Gastrocnemius medialis (tissue), 4 donors: Measurements from ENCODE around the gene TMEM115. TPM values are rescaled to one million over a fixed set of nuclear protein-coding genes. Genes with fewer than 3 reads are reported as not detected.

Experiments
- ATAC-seq, 2 donors: fragments of 150-250 bp; one replicate each; pipeline ENCODE4 v1.9.1; 2016
- DNase-seq, 2 donors: peaks; one replicate each; pipeline ENCODE4 v3.0.0-alpha.2; 2019
- H3K27ac ChIP-seq, 4 donors: fragments of 200-600 bp; sonication (generic); 1 replicate in 1 of 4; 2 replicates in 3 of 4; pipeline ENCODE4 v1.5.1; 2016 to 2018; ENCODE audit warnings: mild to moderate bottlenecking in 2 of 4, moderate library complexity in 1 of 4
- H3K27me3 ChIP-seq, 3 donors: fragments of 200-600 bp; sonication (generic) in 2 of 3; 1 replicate in 1 of 3; 2 replicates in 2 of 3; pipeline versions ENCODE4 v1.5.1 to v1.6.0; 2016 to 2019; ENCODE audit warnings: mild to moderate bottlenecking in 1 of 3, moderate library complexity in 1 of 3
- H3K36me3 ChIP-seq, 2 donors: fragments of 200-600 bp; sonication (generic) in 1 of 2; one replicate each; pipeline ENCODE4 v1.5.1; 2017 to 2018
- H3K4me1 ChIP-seq, 2 donors: fragments of 200-600 bp; sonication (generic) in 1 of 2; one replicate each; pipeline ENCODE4 v1.5.1; 2016 to 2017; ENCODE audit warnings: mild to moderate bottlenecking in 2 of 2
- H3K4me3 ChIP-seq, 4 donors: fragments of 200-600 bp; sonication (generic) in 3 of 4; 1 replicate in 1 of 4; 2 replicates in 3 of 4; pipeline ENCODE4 v1.5.1; 2016 to 2019; ENCODE audit warnings: mild to moderate bottlenecking in 2 of 4
- H3K9me3 ChIP-seq, 3 donors: fragments of 200-600 bp; sonication (generic) in 2 of 3; 1 replicate in 1 of 3; 2 replicates in 2 of 3; pipeline ENCODE4 v1.5.1; 2016 to 2019
- POLR2A ChIP-seq, 2 donors: fragments of 450-650 bp; IDR thresholded peaks; one replicate each; pipeline ENCODE4 v1.6.1; 2017; ENCODE audit warnings: antibody characterized with exemption in 2 of 2, mild to moderate bottlenecking in 2 of 2, moderate library complexity in 2 of 2
- in situ Hi-C, 4 donors: fragments of 200-750 bp; cut with MboI; loops; one replicate each; pipeline versions ENCODE4 v1.15.0 to v1.8.0; 2017; ENCODE audit warnings: low sequenced_read_pairs in 4 of 4
- intact Hi-C: fragments of 100-400 bp; cut with DNase I; formaldehyde crosslinking; loops from one replicate; pipeline ENCODE4 v1.15.1; 2023; ENCODE audit warnings: low total_unique reads
- total RNA-seq, 4 donors: library from RNA; depleted of rRNA; stranded (reverse); fragments of >200 nt; gene quantifications; one replicate each; pipeline versions ENCODE4 v1.1.0 to v1.2.3, GENCODE V29; 2016
- TF ChIP-seq, protein P1 (sequence below), 5 experiments: fragments of 450-650 bp in 3 of 5; fragments of 200-600 bp in 2 of 5; sonication (generic) in 2 of 5; IDR thresholded peaks in 4 of 5; conservative IDR thresholded peaks in 1 of 5; 1 replicate in 4 of 5; 2 replicates in 1 of 5; pipeline ENCODE4 v1.5.1; 2016 to 2019; ENCODE audit warnings: antibody characterized with exemption in 5 of 5, mild to moderate bottlenecking in 3 of 5, moderate library complexity in 3 of 5

The TMEM115 gene
- total RNA-seq, 4 donors from 2014 or later, result 26.9 to 57.8 (median 42.3) TPM

DNA sequence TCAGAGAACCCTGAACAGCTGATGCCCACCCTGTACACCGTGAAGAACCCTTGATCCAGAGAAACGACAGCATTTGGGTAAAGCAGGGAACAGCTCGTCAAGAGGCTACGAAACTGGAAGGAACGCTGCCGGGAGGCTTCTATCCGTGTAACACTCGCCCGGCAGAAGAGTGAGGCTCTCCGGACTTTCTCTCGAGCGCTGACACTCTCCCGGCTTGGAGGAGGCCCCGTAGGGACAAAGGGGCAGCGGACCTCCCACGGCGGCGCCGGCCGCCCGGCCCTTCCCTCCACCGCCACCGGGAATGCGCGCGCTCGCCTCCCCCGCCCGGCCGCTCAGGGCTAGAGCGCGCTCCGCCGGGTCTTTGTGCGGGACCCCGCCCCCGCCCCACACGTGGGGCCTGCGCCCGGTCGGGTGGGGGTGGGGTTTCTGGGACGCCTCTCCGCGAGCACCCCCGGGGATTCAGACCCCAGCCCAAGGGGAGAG is 38.4 kb downstream of the TMEM115 start:
- Histone ChIP-seq H3K27ac (peak overlapping the region; percentile 93 to 96 (median 95)), H3K9me3 (no peaks in the 10 kb centered on the region), H3K36me3 (peaks cover 0 to 29% of the 10 kb centered on the region in 2 donors), H3K27me3 (no peaks in the 10 kb centered on the region), H3K4me3 (peak overlapping the region; percentile 72 to 85 (median 79)), H3K4me1 (peaks cover 53 to 55% of the 10 kb centered on the region in 2 donors)
- ATAC-seq (peak; percentile 69 to 76), DNase-seq (peak; percentile 66 to 71)
- intact Hi-C loops (loop anchor here (1.0 to 2.0 kb wide), 2 partner anchors 16 to 20 kb away; no protein-coding TSS in a partner anchor), in situ Hi-C loops (no loop called here)
- peak in 1 of 2 donors; percentile 75 for TF ChIP-seq POLR2A (IDR thresholded peaks at IDR 0.05)
- TF ChIP-seq, protein P1, sequence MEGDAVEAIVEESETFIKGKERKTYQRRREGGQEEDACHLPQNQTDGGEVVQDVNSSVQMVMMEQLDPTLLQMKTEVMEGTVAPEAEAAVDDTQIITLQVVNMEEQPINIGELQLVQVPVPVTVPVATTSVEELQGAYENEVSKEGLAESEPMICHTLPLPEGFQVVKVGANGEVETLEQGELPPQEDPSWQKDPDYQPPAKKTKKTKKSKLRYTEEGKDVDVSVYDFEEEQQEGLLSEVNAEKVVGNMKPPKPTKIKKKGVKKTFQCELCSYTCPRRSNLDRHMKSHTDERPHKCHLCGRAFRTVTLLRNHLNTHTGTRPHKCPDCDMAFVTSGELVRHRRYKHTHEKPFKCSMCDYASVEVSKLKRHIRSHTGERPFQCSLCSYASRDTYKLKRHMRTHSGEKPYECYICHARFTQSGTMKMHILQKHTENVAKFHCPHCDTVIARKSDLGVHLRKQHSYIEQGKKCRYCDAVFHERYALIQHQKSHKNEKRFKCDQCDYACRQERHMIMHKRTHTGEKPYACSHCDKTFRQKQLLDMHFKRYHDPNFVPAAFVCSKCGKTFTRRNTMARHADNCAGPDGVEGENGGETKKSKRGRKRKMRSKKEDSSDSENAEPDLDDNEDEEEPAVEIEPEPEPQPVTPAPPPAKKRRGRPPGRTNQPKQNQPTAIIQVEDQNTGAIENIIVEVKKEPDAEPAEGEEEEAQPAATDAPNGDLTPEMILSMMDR (IDR thresholded peaks at IDR 0.05 in 4 of 5, conservative IDR thresholded peaks at IDR 0.05 in 1 of 5), result no peak

DNA sequence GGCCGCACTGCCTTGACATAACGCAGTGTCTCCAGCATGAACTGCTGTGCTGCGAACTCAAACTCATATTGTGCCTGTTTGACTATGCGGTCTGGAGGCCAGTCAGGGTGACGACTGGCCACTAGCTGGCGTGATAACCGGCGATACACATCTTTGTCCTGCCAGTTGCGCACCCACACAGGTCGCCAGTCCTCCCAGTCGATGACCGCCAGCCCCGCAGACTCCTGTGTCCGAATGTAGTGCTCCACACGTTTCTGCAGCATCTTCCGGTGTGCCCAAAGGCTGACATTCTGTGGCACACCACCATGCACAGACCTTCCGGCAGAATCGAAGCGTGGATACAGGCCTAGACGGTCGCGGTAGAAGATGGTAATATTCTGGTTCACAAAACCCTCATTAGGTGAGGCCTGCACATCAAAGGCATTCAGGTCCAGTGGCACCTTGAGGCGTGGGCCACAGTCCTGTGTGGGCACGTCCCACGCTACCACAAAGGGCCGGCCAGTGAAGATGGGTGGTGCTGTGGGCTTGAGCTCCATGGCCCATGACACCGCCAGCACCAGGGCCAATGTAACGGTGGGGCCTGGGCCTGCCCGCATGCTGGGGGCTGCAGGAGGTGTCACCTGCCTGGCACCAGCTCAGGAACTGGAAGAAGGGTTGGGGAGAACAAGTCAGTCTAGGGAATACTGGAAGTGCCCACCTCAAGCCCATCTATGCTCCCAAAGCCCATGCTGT is 39.3 kb downstream of the TMEM115 start:
- intact Hi-C loops, result loop anchor here (2.0 kb wide), 1 partner anchor 19 kb away; no protein-coding TSS in a partner anchor
- Histone ChIP-seq H3K27ac (peak overlapping the region; percentile 93 to 96 (median 95)), H3K4me1 (peaks cover 53 to 56% of the 10 kb centered on the region in 2 donors)

GRCh38 chr3:50319181-50319893 is 40.0 kb downstream of the TMEM115 start:
- ATAC-seq, result no peak
- in situ Hi-C loops (no loop called here), intact Hi-C loops (no loop called here)
- no peak for DNase-seq
- Histone ChIP-seq H3K36me3 (peaks cover 0 to 23% of the 10 kb centered on the region in 2 donors), H3K4me1 (peaks cover 54 to 58% of the 10 kb centered on the region in 2 donors), H3K4me3 (peak overlapping the region; percentile 26 to 85 (median 76)), H3K27ac (peak overlapping the region; percentile 45 to 96 (median 94)), H3K27me3 (no peaks in the 10 kb centered on the region), H3K9me3 (no peaks in the 10 kb centered on the region)
- TF ChIP-seq, protein P1 (IDR thresholded peaks at IDR 0.05 in 4 of 5, conservative IDR thresholded peaks at IDR 0.05 in 1 of 5), result no peak
- no peak for TF ChIP-seq POLR2A (IDR thresholded peaks at IDR 0.05)

More for the DNA sequence above, 39.3 kb downstream of the TMEM115 start:
- H3K9me3 ChIP-seq, result no peaks in the 10 kb centered on the region
- TF ChIP-seq, protein P1 (IDR thresholded peaks at IDR 0.05 in 4 of 5, conservative IDR thresholded peaks at IDR 0.05 in 1 of 5), result no peak
- no peak for TF ChIP-seq POLR2A (IDR thresholded peaks at IDR 0.05)
- H3K4me3 ChIP-seq, result peak overlapping the region; percentile 72 to 85 (median 79)
- in situ Hi-C loops, result no loop called here
- ATAC-seq (no peak), DNase-seq (no peak)
- peaks cover 0 to 23% of the 10 kb centered on the region in 2 donors for H3K36me3 ChIP-seq
- H3K27me3 ChIP-seq, result no peaks in the 10 kb centered on the region

DNA sequence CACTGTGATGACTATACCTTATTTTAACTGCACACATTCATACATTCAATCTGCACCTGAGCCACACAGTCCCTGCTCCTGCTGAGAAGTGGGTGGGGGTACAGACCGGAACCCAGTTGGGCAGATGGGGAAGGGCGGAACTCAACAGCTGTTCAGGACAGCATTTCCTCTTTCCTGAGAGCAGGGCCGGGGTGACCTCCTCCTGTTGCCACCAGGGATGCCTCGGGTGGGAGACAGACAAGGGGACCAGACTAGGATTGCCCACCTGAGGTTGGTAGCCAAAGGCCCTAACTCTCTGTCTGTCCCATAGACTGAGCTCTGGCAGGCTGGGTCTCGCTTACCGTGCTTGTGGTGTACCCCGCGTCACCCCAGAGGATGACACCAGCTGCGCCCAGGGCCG is 40.7 kb downstream of the TMEM115 start:
- in situ Hi-C loops (no loop called here), intact Hi-C loops (no loop called here)
- DNase-seq (no peak), ATAC-seq (no peak)
- Histone ChIP-seq H3K27me3 (no peaks in the 10 kb centered on the region), H3K9me3 (no peaks in the 10 kb centered on the region), H3K27ac (peak overlapping the region in 3 of 4 donors; percentile 5 to 93 (median 45)), H3K4me1 (peaks cover 56 to 59% of the 10 kb centered on the region in 2 donors), H3K4me3 (peak overlapping the region in 3 of 4 donors; percentile 8 to 80 (median 72)), H3K36me3 (peaks cover 0 to 23% of the 10 kb centered on the region in 2 donors)
- TF ChIP-seq, protein P1 (IDR thresholded peaks at IDR 0.05 in 4 of 5, conservative IDR thresholded peaks at IDR 0.05 in 1 of 5), result no peak
- TF ChIP-seq POLR2A (IDR thresholded peaks at IDR 0.05), result no peak
